Vagina (tissue), 2 donors: ENCODE measurements around the gene BICD1. TPM values are rescaled to one million over a fixed set of nuclear protein-coding genes. Genes with fewer than 3 reads are reported as not detected.
A peak's percentile ranks its signal among the peaks of the same experiment; 100 is the strongest.

Experiments used
- DNase-seq, 2 donors: peaks; one replicate each; pipeline ENCODE4 v3.0.0-alpha.2; 2017; ENCODE audit errors: extremely low spot score in 2 of 2
- H3K27ac ChIP-seq: fragments of 200-600 bp; sonication (generic); one replicate; pipeline ENCODE4 v1.5.1; 2019
- H3K27me3 ChIP-seq: fragments of 200-600 bp; sonication (generic); one replicate; pipeline ENCODE4 v1.5.1; 2019
- H3K36me3 ChIP-seq, 2 donors: fragments of 200-600 bp; sonication (generic); one replicate each; pipeline ENCODE4 v1.5.1; 2017 to 2019
- H3K4me1 ChIP-seq: fragments of 200-600 bp; sonication (generic); one replicate; pipeline ENCODE4 v1.5.1; 2019
- H3K4me3 ChIP-seq, 2 donors: fragments of 200-600 bp; sonication (generic); 1 replicate in 1 of 2; 2 replicates in 1 of 2; pipeline ENCODE4 v1.5.1; 2016 to 2019
- H3K9me3 ChIP-seq: fragments of 200-600 bp; sonication (generic); one replicate; pipeline ENCODE4 v1.5.1; 2019
- CTCF ChIP-seq, 3 experiments: fragments of 450-650 bp in 2 of 3; fragments of 200-600 bp in 1 of 3; sonication (generic) in 1 of 3; IDR thresholded peaks; one replicate each; pipeline ENCODE4 v1.5.1; 2017 to 2019; ENCODE audit warnings: antibody characterized with exemption in 3 of 3, mild to moderate bottlenecking in 2 of 3, moderate library complexity in 2 of 3
- POLR2A ChIP-seq, 2 donors: fragments of 450-650 bp; IDR thresholded peaks; one replicate each; pipeline ENCODE4 v1.6.1; 2017; ENCODE audit warnings: antibody characterized with exemption in 2 of 2, mild to moderate bottlenecking in 2 of 2, moderate library complexity in 2 of 2
- POLR2AphosphoS5 ChIP-seq, 2 donors: sonication (generic); formaldehyde crosslinking; IDR thresholded peaks; one replicate each; pipeline ENCODE4 v1.9.0; 2017; ENCODE audit warnings: antibody characterized with exemption in 2 of 2, mild to moderate bottlenecking in 2 of 2, low read depth in 1 of 2; ENCODE audit not compliant: insufficient read depth in 1 of 2
- intact Hi-C: fragments of 100-400 bp; cut with DNase I; formaldehyde crosslinking; loops from one replicate; pipeline ENCODE4 v1.15.1; 2023
- total RNA-seq: library from RNA; depleted of rRNA; stranded (reverse); fragments of >200 nt; gene quantifications from one replicate; pipeline ENCODE4 v1.2.3, GENCODE V29; 2016

The BICD1 gene
- total RNA-seq, 1 donor from 2014 or later: 19.6 TPM

GRCh38 chr12:32400114-32400672 lies 293.5 kb downstream of the BICD1 start:
- H3K4me1 ChIP-seq: peaks cover 12% of the 10 kb centered on the region
- no peaks in the 10 kb centered on the region for H3K36me3 ChIP-seq
- no peaks in the 10 kb centered on the region for H3K27me3 ChIP-seq
- DNase-seq: no peak
- peak overlapping the region; percentile 56 to 67 for H3K4me3 ChIP-seq
- H3K9me3 ChIP-seq: no peaks in the 10 kb centered on the region
- H3K27ac ChIP-seq: peak overlapping the region; percentile 85
- TF ChIP-seq POLR2AphosphoS5 (IDR thresholded peaks at IDR 0.05; ENCODE audit: insufficient read depth in 1 of 2, low read depth in 1 of 2) (no peak), POLR2A (IDR thresholded peaks at IDR 0.05) (no peak), CTCF (IDR thresholded peaks at IDR 0.05) (no peak)
- intact Hi-C loops: no loop called here

- H3K9me3 ChIP-seq: no peaks in the 10 kb centered on the region
- intact Hi-C loops: no loop called here
- H3K4me1 ChIP-seq: peaks cover 12% of the 10 kb centered on the region
- no peak for DNase-seq
- peak overlapping the region; percentile 85 for H3K27ac ChIP-seq
- no peak for TF ChIP-seq POLR2AphosphoS5 (IDR thresholded peaks at IDR 0.05; ENCODE audit: insufficient read depth in 1 of 2, low read depth in 1 of 2)
- TF ChIP-seq CTCF (IDR thresholded peaks at IDR 0.05): no peak
- TF ChIP-seq POLR2A (IDR thresholded peaks at IDR 0.05): no peak
- peak overlapping the region in 1 of 2 donors; percentile 67 for H3K4me3 ChIP-seq
- no peaks in the 10 kb centered on the region for H3K36me3 ChIP-seq
- no peaks in the 10 kb centered on the region for H3K27me3 ChIP-seq
These were observed 294.2 kb downstream of the BICD1 start for GRCh38 chr12:32400866-32401265.

DNA sequence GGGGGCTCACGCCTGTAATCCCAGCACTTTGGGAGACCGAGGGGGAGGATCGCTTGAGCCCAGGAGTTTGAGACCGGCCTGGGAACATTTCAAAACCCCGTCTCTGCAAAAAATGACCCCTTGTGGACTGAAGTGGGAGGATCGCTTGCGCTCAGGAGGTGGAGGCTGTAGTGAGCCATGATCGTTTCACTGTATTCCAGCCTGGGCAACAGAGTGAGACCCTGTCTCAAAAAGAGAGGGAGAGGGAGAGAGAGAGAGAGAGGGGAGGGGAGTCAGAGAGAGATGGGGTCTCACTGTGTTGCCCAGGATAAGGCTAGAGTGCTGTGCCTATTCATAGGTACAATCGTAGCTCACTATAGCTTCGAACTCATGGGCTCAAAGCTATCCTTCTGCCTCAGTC lies 295.5 kb downstream of the BICD1 start:
- TF ChIP-seq CTCF (IDR thresholded peaks at IDR 0.05) (no peak), POLR2A (IDR thresholded peaks at IDR 0.05) (no peak), POLR2AphosphoS5 (IDR thresholded peaks at IDR 0.05; ENCODE audit: insufficient read depth in 1 of 2, low read depth in 1 of 2) (no peak)
- H3K27ac ChIP-seq: no peak overlapping the region
- intact Hi-C loops: no loop called here

GRCh38 chr12:32402946-32403345 lies 296.3 kb downstream of the BICD1 start:
- Histone ChIP-seq H3K4me3 (no peak overlapping the region), H3K27me3 (no peaks in the 10 kb centered on the region), H3K36me3 (no peaks in the 10 kb centered on the region), H3K4me1 (peaks cover 12% of the 10 kb centered on the region), H3K27ac (no peak overlapping the region), H3K9me3 (no peaks in the 10 kb centered on the region)
- no peak for DNase-seq
- intact Hi-C loops: no loop called here
- TF ChIP-seq POLR2AphosphoS5 (IDR thresholded peaks at IDR 0.05; ENCODE audit: insufficient read depth in 1 of 2, low read depth in 1 of 2): no peak
- no peak for TF ChIP-seq CTCF (IDR thresholded peaks at IDR 0.05)
- no peak for TF ChIP-seq POLR2A (IDR thresholded peaks at IDR 0.05)

More for the DNA sequence above, 295.5 kb downstream of the BICD1 start:
- Histone ChIP-seq H3K9me3 (no peaks in the 10 kb centered on the region), H3K27me3 (no peaks in the 10 kb centered on the region), H3K4me3 (no peak overlapping the region), H3K4me1 (peaks cover 12% of the 10 kb centered on the region), H3K36me3 (no peaks in the 10 kb centered on the region)
- no peak for DNase-seq

DNA sequence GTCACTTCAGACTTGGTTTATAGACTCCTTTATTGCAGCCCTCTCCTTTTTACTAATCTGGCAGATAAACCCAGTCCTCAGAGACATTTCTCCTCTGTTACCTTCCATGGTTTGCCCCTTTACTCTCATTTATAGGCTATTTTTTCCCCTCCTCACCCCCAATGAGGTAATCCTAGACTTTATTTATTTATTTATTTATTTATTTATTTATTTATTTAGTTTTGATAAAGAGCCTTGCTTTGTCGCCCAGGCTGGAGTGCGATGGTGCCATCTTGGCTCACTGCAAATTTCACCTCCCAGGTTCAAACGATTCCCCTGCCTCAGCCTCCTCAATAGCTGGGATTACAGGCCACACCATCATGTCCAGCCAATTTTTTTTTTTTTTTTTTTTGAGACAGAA lies 301.1 kb downstream of the BICD1 start:
- intact Hi-C loops: no loop called here
- H3K27me3 ChIP-seq: no peaks in the 10 kb centered on the region
- H3K9me3 ChIP-seq: no peaks in the 10 kb centered on the region

More for the DNA sequence above, 301.1 kb downstream of the BICD1 start:
- no peak overlapping the region for H3K27ac ChIP-seq
- H3K4me3 ChIP-seq: no peak overlapping the region
- TF ChIP-seq POLR2AphosphoS5 (IDR thresholded peaks at IDR 0.05; ENCODE audit: insufficient read depth in 1 of 2, low read depth in 1 of 2) (no peak), CTCF (IDR thresholded peaks at IDR 0.05) (no peak), POLR2A (IDR thresholded peaks at IDR 0.05) (no peak)
- no peak for DNase-seq
- no peaks in the 10 kb centered on the region for H3K36me3 ChIP-seq
- no peaks in the 10 kb centered on the region for H3K4me1 ChIP-seq
